ENCODE measurements around the gene SEC24A.

- TF ChIP-seq, protein P1, sequence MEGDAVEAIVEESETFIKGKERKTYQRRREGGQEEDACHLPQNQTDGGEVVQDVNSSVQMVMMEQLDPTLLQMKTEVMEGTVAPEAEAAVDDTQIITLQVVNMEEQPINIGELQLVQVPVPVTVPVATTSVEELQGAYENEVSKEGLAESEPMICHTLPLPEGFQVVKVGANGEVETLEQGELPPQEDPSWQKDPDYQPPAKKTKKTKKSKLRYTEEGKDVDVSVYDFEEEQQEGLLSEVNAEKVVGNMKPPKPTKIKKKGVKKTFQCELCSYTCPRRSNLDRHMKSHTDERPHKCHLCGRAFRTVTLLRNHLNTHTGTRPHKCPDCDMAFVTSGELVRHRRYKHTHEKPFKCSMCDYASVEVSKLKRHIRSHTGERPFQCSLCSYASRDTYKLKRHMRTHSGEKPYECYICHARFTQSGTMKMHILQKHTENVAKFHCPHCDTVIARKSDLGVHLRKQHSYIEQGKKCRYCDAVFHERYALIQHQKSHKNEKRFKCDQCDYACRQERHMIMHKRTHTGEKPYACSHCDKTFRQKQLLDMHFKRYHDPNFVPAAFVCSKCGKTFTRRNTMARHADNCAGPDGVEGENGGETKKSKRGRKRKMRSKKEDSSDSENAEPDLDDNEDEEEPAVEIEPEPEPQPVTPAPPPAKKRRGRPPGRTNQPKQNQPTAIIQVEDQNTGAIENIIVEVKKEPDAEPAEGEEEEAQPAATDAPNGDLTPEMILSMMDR (conservative IDR thresholded peaks at IDR 0.05; ENCODE audit: low read depth, low read length) = no peak
- TF ChIP-seq EZH2phosphoT487 (IDR thresholded peaks at IDR 0.05; ENCODE audit: borderline replicate concordance, low read length) (no peak), EZH2 (IDR thresholded peaks at IDR 0.05; ENCODE audit: low read length, unreplicated experiment) (no peak)
Observed at GRCh38 chr5:134735243-134735642, 86.7 kb downstream of the SEC24A start.
